Muscle of arm (tissue), 14 donors: Measurements from ENCODE around the gene CLEC4A. TPM values are rescaled to one million over a fixed set of nuclear protein-coding genes. Genes with fewer than 3 reads are reported as not detected.
"Not testable (repeated sequence)": the region's sequence is repeated elsewhere in the genome, so short reads cannot be mapped to it uniquely, and the experiment has no call there.

Experiments used
- DNase-seq: peaks from one replicate; pipeline ENCODE4 v3.0.0-alpha.2; 2013
- long read RNA-seq, 11 donors: transcript quantifications; one replicate each; lab custom pipeline, GENCODE V29; 2026
- polyA plus RNA-seq, 12 donors: library from polyadenylated mRNA; unstranded; fragments of 120-200 nt; gene quantifications; one replicate each; pipeline ENCODE4 v1.2.1, GENCODE V29; 2013; ENCODE audit not compliant: insufficient read length in 12 of 12

Gene CLEC4A
- polyA plus RNA-seq, result 1 to 10 TPM in 9 of 12 donors, under 1 TPM in 1, not detected in 2; 0.93 to 2.7 (median 1.8) TPM
- long read RNA-seq, donor 1, partial matches to known transcripts, result 0 of 1 reads
- long read RNA-seq, donor 1, other reads (novel, unspliced or antisense), result 0 of 1 reads
- long read RNA-seq, donor 2, partial matches to known transcripts, result 0 of 1 reads
- long read RNA-seq, donor 2, other reads (novel, unspliced or antisense), result 0 of 1 reads
- long read RNA-seq, donor 3, result 0 reads
- long read RNA-seq, donor 4, result 0 reads
- long read RNA-seq, donor 5, result 0 reads
- long read RNA-seq, donor 6, result 0 reads
- long read RNA-seq, donor 7, partial matches to known transcripts, result 0 of 1 reads
- long read RNA-seq, donor 7, other reads (novel, unspliced or antisense), result 0 of 1 reads
- long read RNA-seq, donor 8, result 0 reads
- long read RNA-seq, donor 9, result 0 reads
- long read RNA-seq, donor 10, partial matches to known transcripts, result 0 of 1 reads
- long read RNA-seq, donor 10, other reads (novel, unspliced or antisense), result 0 of 1 reads
- long read RNA-seq, donor 11, partial matches to known transcripts, result 0 of 2 reads
- long read RNA-seq, donor 11, other reads (novel, unspliced or antisense), result 0 of 2 reads

DNA sequence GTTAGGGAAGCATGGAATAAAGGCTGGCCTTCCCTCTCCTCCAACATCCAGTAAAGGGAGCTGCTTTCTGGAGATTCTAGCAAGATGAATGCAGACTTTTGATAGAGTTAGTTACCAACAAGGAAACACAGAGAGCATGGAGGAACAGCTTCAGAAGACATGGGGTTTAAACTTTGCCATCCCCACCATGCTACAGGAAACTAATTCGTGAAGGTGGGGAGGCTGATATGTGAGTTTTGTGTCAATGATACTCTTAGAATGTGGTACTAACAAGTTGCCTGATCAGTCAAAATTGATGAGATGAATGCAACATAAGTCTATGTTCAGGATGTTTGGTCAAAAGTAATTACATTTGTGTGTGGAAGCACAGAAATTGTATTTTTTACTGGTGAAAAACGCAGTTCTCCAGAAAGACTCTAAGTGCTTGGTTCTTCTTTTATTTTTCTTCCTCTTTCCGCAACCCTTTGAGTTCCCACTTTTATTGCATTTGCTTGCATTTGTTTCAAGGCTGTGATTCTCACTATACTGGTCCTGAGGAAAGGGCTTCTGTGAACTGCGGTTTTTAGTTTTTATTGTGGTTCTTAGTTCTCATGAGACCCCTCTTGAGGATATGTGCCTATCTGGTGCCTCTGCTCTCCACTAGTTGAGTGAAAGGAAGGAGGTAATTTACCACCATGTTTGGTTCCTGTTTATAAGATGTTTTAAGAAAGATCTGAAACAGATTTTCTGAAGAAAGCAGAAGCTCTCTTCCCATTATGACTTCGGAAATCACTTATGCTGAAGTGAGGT lies at the start of gene CLEC4A:
Gene CLEC4A (plus strand): TSS at position 494 of the 789 bp plus-strand sequence. CDS start 262 bp downstream, at position 756.
- no peak for DNase-seq

DNA sequence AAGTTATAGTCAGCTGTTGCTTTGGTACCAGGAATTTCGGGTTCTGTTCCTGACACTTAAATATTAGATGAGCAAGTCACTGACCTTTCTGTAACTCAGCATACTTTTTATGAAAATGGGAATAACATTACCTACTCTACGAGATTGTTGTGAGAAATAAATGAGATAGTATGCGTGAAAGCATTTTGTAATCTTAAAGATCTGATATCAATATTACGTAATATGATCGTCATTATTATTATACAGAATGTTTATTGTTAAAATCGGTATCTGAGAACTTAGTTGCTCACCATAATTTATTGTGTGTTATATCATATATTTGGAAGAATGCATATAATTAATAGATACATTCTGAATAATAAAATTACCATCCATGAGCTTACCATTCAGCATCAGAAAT lies 47.5 kb upstream of the CLEC4A start:
- no peak for DNase-seq

DNA sequence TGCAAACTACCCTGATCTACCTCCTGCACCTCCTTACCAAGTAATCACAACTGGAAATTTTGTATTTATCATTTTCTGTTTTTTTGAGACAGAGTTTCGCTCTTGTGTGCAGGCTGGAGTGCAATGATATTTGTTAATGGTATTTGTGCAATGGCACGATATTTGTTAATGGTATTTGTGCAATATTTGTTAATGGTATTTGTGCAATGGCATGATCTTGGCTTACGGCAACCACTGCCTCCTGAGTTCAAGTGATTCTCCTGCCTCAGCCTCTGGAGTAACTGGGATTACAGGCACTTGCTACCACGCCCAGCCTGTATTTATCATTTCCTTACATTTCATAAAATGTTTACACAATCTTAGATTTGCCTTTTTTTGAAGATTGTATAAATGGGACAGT lies 47.1 kb upstream of the CLEC4A start:
- no peak for DNase-seq

DNA sequence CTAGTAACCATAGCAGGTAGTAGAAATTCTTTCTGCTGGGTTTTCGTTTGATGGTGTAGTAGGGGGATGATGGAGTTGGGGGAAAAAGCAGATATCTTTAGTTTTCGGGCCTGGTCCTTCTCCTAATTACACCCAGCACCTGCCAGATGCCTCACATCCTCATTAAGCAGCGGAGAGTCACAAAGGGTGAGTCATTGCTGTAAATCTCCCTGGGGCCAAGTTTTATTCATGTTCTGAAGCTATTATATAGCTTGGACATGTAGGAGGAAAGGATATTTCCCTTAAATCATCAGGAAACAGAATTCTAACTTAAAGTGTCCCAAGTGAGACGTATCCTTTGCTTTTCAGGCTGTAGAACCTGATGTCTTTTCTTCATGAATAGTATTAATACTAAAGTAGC lies 46.2 kb upstream of the CLEC4A start:
- no peak for DNase-seq

DNA sequence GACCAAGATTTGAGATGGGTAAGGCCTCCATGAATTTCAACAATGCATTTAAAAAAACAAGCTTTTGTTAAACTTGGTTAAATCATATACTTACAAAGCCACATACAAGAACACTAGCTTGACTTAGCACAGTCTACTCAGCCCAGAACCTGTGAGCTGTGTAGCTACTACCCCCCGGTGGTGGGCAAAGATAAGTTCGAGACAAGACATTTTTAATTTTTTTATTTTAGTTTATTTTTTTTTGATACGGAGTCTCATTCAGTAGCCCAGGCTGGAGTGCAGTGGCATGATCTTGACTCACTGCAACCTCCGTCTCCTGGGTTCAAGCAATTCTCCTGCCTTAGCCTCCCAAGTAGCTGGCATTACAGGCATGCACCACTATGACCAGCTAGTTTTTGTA lies 45.0 kb upstream of the CLEC4A start:
- peak; percentile 17 for DNase-seq

DNA sequence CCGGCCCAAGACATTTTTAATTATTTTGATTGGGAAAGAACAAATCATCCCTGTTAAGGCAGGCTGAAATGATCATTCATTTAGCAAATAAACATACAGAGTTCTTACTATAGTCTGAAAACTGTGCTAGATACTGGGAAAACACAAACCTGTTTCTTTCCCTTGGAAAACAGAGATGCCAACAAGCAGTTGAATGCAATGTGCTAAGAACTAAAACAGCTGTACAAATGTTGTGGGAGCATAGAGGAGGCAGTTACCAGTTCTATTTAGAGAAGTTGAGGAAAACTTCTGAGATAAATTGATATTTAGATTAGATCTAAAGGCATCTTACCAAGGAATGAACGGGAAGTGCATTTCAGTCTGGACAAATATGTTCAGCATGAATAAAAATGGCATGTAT lies 44.5 kb upstream of the CLEC4A start:
- no peak for DNase-seq

DNA sequence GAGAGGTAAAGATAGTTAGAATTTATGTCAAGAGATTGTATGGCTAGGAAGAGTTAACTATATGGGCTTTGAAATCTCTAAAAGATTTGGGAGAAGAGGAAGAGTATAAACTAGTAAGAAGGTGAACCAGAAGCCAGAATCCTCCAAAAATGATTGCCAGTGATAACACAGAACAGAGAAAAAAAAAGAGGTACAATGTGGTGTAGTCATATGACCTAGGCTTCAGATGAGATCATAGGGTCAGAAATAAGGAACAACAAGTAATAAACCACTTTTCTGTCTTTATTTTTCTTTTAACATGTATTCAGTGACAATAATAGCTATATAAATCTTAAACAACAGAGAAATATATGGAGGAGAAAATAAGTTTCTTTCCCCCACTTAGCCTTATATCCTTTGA lies 43.3 kb upstream of the CLEC4A start:
- no peak for DNase-seq

DNA sequence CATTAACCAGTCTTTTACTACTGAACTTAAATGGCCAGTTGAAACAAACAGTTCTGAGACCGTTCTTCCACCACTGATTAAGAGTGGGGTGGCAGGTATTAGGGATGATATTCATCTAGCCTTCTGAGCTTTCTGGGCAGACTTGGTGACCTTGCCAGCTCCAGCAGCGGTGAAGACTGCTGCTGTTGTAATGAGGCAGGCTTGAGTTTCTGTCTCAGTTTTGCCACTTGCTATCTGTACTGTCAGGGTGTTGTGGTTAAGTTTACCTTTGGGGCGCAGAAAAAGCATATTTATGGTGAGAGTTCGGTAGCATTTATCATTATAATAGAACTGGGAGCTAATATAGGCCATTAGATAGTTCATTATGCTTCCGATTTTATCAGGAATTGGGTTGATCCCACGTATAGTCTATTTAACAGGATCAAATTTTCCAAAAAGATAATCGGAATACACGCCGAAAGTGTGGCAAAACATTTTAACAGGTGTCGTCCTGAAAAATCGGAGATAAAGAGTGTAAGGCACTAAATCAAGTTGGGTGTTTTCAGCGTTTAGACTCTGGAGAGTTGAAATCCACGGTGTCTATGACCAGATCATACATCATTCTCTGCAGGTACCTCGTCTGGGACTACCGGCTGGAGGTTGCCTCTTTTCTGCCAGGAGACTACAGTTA lies 42.0 kb upstream of the CLEC4A start:
- DNase-seq, result peak; percentile 17

DNA sequence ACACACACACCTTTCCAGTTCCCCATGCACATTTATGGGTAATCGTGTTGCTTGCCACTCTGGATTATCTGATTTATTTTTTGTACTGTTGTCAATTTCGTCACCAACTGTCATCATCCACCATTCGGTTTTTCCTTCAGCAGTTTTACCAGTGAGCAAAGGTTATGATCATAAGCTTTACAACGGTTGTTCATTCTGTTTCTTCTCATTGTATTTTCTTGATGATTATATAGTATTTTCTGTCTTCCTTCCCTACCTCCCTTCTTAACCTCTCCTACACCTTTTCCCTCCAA lies 40.7 kb upstream of the CLEC4A start:
- DNase-seq, result no peak

DNA sequence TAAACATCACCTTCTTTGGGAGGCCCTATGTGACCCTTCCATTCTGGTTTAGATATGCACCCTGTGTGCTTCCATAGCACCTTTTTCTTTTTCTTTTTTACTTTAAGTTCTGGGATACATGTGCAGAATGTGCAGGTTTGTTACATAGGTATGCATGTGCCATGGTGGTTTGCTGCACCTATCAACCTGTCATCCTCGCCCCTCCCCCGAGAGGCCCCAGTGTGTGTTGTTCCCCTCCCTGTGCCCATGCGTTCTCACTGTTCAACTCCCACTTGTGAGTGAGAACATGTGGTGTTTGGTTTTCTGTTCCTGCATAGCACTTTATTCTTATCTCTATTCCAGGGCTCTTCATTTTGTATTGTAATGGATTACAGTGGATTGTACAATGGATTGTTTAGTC lies 39.1 kb upstream of the CLEC4A start:
- not testable (repeated sequence) for DNase-seq

DNA sequence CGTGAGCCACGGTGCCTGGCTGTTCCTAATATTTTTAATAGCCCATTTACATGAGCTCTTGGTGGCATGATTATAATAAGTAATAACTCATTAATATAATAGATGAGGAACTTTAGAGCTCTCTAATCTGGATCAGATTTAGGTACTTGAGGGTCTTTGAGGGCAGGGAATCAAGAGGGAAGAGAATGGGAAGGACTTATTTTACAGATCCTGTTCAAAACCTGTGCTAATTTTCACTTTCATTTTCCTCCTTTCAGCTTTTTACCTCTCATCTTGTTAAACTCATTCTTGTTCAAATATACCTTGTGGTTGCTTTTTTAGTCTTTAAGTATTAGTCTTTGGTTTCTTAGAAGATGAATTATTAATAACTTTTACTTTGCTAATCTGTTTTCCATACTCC lies 35.8 kb upstream of the CLEC4A start:
- no peak for DNase-seq

DNA sequence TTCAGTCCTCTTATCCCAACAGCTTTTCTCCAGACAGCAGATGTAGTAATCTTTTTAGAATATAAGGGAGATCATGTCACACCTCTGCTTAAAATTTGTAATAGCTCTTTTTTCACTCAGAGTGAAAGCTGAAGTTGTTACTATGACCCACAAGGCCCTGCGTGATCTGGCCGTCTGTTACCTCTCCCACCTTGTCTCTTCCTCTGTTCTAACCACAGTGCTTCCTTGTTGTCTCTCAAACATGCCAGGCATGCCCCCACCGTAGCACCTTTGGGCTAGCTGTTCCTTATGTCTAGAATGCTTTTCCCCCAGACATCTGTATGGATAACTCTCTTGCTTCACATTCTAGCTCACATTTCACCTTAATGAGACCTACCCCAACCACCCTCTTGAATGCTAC lies 34.8 kb upstream of the CLEC4A start:
- DNase-seq, result no peak

DNA sequence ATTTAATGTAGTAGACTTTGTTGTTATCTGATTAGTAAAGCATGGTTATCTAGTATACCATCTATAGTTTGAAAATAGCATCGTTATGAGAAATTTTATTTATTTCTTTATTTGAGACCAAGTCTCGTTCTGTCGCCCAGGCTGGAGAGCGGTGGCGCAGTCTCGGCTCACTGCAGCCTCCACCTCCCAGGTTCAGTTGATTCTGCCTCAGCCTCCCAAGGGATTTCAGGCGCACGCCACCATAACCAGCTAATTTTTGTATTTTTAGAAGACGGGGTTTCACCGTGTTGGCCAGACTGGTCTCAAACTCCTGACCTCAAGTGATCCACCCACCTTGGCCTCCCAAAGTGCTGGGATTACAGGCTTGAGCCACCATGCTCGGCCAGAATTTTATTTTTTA lies 34.1 kb upstream of the CLEC4A start:
- DNase-seq, result not testable (repeated sequence)

DNA sequence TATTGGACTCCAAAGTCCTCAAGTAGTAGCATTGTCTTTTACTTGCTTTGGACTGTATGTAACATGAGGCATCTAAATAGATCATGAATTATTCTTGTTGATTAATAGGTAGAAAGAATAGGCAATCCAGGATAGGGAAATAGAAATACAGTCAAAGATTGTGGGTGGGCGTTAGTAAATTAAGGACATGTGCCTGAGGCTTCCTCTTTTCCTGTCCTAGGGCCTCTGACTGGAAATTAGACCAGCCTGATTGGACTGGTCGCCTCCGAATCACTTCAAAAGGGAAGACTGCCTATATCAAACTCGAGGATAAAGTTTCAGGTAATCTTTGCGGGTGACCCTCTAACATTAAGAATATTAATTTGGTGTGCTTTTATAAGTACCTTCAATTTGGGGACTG lies 33.7 kb upstream of the CLEC4A start:
- DNase-seq, result no peak

DNA sequence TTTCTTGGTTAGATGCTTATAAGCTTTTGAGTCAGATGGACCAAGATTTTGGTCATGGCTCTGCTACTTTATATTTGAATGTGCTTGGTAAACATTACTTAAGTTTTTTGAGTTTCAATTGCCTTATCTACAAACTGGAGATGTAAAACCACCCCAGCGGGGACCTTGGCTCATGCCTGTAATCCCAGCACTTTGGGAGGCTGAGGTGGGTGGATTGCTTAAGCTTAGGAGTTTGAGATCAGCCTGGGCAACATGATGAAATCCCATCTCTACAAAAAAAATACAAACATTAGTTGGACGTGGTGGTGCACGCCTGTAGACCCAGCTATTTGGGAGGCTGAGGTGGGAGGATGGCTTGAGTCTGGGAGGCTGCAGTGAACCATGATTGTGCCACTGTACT lies 30.1 kb upstream of the CLEC4A start:
- DNase-seq, result no peak

DNA sequence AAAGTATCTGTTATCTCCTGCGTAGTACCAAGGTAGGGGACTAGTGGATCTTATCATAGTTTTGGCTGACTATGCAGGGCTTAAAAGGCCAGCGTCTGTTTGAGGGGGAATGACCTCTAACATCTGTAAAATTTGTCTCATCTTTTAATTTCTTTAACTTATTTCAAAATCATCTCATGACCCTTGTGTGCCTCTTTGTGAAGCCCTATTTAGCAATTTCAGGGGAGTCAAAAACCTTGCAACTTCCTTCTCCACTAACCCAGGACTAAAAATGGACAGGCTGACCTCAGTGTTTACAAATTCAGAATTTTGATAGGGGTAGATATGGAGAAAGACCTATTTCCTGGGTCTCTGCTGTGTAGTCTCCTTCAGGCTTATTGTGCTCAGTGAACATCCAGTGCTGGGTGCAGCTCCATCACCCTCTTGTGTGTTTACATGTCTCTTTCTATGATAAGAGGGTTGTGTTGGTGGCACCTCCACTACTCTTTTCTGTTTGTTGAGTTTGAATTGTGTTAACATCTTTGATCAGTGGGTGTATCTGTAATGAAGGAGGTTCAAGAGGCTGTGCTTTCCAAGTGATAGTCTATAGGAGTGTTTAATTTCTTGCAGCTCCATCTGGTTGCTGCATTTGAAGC lies 27.0 kb upstream of the CLEC4A start:
- no peak for DNase-seq

DNA sequence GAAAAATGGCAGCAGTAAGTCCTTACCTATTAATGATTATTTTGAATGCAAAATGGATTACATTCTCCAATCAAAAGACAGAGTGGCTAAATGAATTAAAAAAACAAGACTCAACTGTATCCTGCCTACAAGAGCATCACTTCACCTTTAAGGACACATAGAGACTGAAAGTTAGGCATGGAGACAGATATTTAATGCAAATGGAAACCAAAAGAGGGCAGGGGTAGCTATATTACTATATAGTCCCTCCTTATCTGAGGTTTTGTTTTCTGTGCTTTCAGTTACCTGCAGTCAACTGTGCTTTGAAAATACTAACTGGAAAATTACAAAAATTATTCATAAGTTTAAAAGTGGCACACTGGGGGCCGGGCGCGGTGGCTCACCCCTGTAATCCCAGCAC lies 24.2 kb upstream of the CLEC4A start:
- DNase-seq, result no peak

DNA sequence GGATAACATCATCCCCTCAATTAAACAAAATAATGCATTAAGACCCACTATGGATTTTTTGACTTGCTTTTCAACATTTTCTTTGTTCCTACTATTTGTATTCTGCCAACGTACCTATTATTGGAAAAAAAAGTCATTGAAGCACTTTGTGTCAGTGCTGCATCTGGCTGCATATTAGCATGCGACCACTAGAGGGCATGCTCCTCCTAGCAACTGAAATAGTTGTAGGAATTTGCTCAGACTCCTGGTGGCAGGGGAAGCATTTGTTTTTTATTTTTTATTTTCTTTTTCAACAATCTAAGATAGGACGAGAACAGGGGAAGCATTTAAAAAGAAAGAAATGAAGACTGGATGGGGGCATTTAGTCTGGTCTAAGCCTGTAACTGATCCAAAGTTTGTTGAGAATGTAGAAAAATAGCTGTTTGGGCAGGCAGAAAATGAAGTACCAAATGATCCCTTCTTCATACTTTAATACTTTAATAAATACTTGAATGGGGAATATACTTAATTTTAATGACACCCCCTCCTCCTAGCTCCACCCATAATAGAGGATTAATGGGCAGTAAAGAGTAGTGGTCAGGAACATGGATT lies 14.5 kb upstream of the CLEC4A start:
- DNase-seq, result peak; percentile 81

DNA sequence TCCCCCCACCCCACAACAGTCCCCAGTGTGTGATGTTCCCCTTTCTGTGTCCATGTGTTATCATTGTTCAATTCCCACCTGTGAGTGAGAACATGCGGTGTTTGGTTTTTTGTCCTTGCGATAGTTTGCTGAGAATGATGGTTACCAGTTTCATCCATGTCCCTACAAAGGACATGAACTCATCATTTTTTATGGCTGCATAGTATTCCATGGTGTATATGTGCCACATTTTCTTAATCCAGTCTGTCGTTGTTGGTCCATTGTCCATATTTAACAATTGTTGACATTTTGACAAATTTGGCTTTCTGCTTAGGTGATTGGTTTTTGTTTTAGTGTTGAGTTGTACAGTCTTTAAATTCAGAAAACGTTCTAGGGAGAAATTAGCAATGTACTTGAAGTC lies 10.3 kb upstream of the CLEC4A start:
- not testable (repeated sequence) for DNase-seq

DNA sequence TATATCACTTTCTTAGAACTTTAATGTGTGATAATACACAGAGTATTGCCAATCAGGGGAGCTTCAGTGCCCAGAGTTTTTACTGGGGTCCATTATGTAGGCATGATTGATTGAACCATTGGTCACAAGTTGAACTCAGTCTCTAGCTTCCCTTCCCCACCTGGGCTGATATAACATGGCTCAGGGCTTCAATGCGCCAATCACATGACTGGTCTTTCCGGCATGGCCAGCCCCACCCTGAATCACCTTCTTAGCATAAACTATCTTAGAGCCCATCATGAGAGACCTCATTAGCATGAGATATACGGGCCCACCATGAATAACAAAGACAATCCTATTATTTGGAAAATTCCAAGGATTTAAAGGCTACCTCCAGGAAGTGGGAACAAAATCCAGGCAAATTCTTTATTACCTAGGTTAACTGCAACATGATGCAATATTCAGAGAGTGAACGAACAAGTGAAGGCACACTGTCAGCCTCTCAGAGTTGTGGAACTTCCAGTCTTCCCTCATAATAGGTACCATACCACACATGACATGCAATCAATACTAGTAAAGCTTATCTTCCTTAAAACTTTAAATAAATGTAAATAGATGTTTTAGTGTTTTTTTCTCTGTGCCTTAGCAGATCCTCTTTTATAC lies 3.2 kb upstream of the CLEC4A start:
- DNase-seq, result no peak

DNA sequence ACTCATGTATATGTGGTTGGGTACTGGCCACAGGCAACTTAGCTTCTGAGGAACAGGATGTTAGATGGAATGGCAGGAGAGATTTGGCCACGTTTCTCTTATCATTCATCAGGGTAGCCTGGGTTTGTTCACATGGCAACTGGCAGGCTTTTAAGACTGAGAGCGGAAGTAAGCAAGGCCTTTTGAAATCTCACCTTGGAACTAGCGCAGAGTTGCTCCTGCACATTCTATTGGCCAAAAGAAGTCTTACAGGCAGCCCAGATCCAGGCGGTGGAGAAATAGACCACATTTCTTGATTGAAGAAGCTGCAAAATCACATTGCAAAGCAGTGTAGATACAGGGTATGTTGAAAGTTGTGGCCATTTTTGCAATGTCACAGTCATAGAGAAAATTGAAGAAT lies 3.7 kb downstream of the CLEC4A start:
- DNase-seq, result no peak
